Activated CD8-positive, alpha-beta memory T cell treated with anti-CD3 and anti-CD28 coated beads, Interleukin-2, amount 50 U/mL, for 4 hours (primary cell): Measurements from ENCODE around the gene CCSER2.
A peak's percentile ranks its signal among the peaks of the same experiment; 100 is the strongest.
"Not testable (repeated sequence)": the region's sequence is repeated elsewhere in the genome, so short reads cannot be mapped to it uniquely, and the experiment has no call there.

ENCODE experiments used
- DNase-seq: peaks from one replicate; pipeline ENCODE4 v3.0.0-alpha.2; 2020

The CCSER2 gene

GRCh38 chr10:84525120-84525806 lies 196.9 kb downstream of the CCSER2 start:
- DNase-seq: no peak

DNA sequence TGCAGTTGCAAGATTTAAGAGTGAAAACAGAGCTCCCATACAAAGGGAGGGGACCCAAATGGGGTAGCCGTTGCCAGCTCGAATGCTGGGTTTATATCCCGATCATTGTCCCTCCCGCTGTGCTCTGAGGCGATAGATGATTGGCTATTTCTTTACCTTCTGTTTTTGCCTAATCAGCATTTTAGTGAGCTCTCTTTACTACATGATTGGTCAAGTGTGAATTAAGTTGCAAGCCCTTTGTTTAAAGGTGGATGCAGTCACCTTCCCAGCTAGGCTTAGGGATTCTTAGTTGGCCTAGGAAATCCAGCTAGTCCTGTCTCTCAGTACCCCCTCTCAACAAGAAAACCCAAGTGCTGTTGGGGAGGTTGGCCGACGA lies 197.4 kb downstream of the CCSER2 start:
- DNase-seq: not testable (repeated sequence)

GRCh38 chr10:84527386-84527785 lies 199.0 kb downstream of the CCSER2 start:
- not testable (repeated sequence) for DNase-seq

- DNase-seq: not testable (repeated sequence)
Observed at GRCh38 chr10:84528526-84528925, 200.1 kb downstream of the CCSER2 start.

GRCh38 chr10:84530724-84531325 lies 202.4 kb downstream of the CCSER2 start:
- DNase-seq: no peak

GRCh38 chr10:84531396-84531795 lies 203.0 kb downstream of the CCSER2 start:
- no peak for DNase-seq

- no peak for DNase-seq
Observed at GRCh38 chr10:84534168-84534567, 205.8 kb downstream of the CCSER2 start.

DNA sequence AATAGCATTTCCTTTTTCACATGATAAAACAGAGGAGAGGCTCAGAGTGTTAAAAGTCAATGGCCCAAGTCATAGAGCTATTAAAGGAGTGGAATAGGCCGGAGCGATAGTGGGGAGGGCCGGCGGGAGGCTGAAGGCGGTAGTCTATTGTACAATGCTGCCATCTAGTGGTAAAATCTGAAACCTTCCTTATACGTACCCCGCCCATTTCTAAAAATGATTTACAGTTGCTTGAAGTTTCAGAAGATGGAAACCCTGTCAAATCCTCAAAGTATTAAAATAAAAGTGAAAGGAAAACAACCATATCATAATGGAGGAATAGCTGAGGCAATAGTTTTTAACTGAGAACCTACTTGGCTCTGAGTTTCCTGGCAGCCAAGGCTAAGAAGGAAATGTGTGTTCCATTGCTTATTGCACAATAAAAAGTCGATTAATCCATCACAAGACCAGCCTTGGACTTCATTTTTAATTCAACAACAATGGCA lies 209.1 kb downstream of the CCSER2 start:
- DNase-seq: peak; percentile 25

GRCh38 chr10:84538036-84538435 lies 209.6 kb downstream of the CCSER2 start:
- DNase-seq: no peak

DNA sequence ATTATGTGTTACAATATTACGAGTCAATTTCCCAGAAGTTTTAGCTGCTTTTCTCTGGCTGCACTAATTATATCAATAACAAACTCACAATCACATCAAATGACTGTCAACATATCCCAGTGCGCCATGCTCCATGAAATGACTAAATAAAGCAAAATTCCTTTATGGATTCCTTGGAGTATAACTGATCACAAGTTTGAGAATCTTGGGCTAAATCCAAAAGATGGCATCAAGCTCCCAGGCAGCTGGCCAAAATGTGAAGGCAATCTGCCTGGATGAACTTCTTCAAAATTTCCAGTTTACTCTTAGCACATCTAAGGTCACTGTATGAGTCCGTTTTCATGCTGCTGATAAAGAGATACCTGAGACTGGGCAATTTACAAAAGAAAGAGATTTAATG lies 210.8 kb downstream of the CCSER2 start:
- DNase-seq: no peak

- DNase-seq: no peak
Observed at GRCh38 chr10:84540022-84540616, 211.7 kb downstream of the CCSER2 start.

GRCh38 chr10:84540617-84541288 lies 212.4 kb downstream of the CCSER2 start:
- DNase-seq: peak; percentile 72

GRCh38 chr10:84541289-84541637 lies 212.9 kb downstream of the CCSER2 start:
- DNase-seq: no peak

GRCh38 chr10:84542522-84543490 lies 214.4 kb downstream of the CCSER2 start:
- no peak for DNase-seq

DNA sequence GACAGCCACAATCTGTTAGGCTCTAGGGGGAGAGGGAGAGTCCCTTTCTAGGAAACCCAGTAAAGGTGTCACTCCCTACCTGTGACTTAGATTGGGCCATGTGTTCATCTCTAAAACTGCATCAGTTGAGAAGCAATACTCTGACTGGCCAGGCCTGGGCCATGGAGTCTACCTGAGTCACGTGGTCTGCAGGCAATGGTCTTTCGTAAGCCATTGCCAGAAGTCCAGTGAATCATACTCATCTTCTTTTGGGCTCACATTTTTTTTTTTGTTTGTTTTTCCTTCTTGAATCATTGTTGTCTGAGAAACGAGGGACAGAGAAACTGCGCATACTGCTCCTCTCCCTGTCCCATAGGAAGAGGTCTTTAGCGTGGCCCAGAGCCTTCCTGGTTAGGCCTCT lies 215.6 kb downstream of the CCSER2 start:
- no peak for DNase-seq

DNA sequence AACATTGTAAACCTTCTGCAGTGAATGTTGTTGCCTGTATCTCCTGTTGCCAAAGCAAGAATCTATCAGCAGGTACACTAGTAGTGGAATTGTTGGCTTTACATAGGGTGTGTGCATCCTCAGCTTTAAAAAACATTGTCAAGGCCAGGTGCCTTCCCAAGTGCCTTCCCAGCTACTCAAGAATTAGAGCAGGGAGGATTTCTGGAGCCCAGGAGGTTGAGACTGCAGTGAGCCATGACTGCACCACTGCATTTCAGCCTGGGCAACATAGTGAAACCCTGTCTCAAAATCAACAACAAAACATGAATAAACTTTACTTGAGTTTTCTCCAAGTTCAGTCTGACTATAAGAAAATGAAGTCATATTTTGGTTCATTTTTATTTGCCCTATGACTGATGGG lies 217.3 kb downstream of the CCSER2 start:
- DNase-seq: no peak

DNA sequence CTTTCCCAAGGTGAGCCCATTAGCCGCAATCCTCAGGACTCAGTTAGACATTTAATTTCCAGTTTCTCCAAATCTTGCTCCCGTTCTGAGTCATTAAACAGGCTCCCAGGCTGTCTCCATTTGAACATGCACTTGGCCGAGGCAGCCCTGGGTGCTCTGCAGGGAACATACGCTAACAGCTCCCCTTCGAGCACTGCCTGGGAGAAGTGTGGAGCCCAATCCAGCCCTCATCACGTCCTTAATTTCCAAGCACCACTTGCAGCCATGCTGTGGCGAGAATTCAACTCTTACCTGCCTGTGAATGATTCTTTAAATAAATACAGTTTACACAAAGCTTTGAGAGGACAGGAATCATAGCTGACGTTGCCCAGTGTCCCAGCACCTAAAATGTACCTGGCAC lies 218.2 kb downstream of the CCSER2 start:
- no peak for DNase-seq

DNA sequence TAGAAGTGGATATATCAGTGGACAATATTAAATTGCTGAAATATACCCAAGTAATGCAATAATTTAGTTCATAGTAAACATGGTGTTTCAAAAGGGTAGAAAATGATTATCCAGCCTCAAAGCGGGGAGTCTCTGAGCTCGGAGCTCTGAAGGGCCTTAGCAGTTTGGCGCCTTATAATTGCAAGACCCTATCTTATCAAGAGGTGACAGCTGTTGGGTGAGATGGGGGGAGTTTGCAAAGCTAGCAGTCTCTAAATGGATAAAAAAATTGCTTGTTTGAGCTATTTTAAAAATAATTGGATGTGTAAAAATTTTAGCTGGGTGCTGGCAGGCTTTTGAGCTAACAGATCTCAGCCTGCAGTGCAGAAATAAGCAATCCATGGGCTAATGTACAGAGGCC lies 219.2 kb downstream of the CCSER2 start:
- DNase-seq: no peak

- DNase-seq: no peak
Observed at GRCh38 chr10:84548869-84549268, 220.5 kb downstream of the CCSER2 start.

GRCh38 chr10:84549368-84550165 lies 221.2 kb downstream of the CCSER2 start:
- no peak for DNase-seq

- DNase-seq: no peak
Observed at GRCh38 chr10:84550756-84551436, 222.5 kb downstream of the CCSER2 start.
